HG03442 (cell line): ENCODE measurements around the gene TEAD1.
"Not testable (repeated sequence)": the region's sequence is repeated elsewhere in the genome, so short reads cannot be mapped to it uniquely, and the experiment has no call there.

Source experiments
- ATAC-seq: cut with Tn5 transposase; IDR thresholded peaks from one replicate; pipeline ENCODE4 v1.9.1; 2021; ENCODE audit warnings: mild to moderate bottlenecking, moderate library complexity; ENCODE audit not compliant: unreplicated experiment

Gene TEAD1

GRCh38 chr11:12758117-12758516 is 83.9 kb downstream of the TEAD1 start:
- ATAC-seq, result not testable (repeated sequence)

GRCh38 chr11:12761029-12761428 is 86.8 kb downstream of the TEAD1 start:
- no peak for ATAC-seq

- ATAC-seq, result no peak
Observed at GRCh38 chr11:12762278-12762677, 88.1 kb downstream of the TEAD1 start.

GRCh38 chr11:12762696-12763324 is 88.6 kb downstream of the TEAD1 start:
- ATAC-seq, result no peak

- ATAC-seq, result no peak
Observed at GRCh38 chr11:12764187-12764914, 90.1 kb downstream of the TEAD1 start.

- ATAC-seq, result no peak
Observed at GRCh38 chr11:12765428-12765827, 91.2 kb downstream of the TEAD1 start.

GRCh38 chr11:12767027-12767426 is 92.8 kb downstream of the TEAD1 start:
- no peak for ATAC-seq

- no peak for ATAC-seq
Observed at GRCh38 chr11:12767577-12767976, 93.4 kb downstream of the TEAD1 start.

GRCh38 chr11:12768726-12769673 is 94.8 kb downstream of the TEAD1 start:
- ATAC-seq, result peak; percentile 84

GRCh38 chr11:12769834-12770345 is 95.7 kb downstream of the TEAD1 start:
- ATAC-seq, result no peak

GRCh38 chr11:12770435-12770834 is 96.2 kb downstream of the TEAD1 start:
- no peak for ATAC-seq

GRCh38 chr11:12770966-12771597 is 96.9 kb downstream of the TEAD1 start:
- ATAC-seq, result no peak

- no peak for ATAC-seq
Observed at GRCh38 chr11:12771875-12772274, 97.7 kb downstream of the TEAD1 start.

GRCh38 chr11:12772324-12772723 is 98.1 kb downstream of the TEAD1 start:
- no peak for ATAC-seq

GRCh38 chr11:12773591-12773990 is 99.4 kb downstream of the TEAD1 start:
- no peak for ATAC-seq

GRCh38 chr11:12775955-12776354 is 101.7 kb downstream of the TEAD1 start:
- ATAC-seq, result no peak

GRCh38 chr11:12777208-12777874 is 103.1 kb downstream of the TEAD1 start:
- no peak for ATAC-seq

GRCh38 chr11:12778240-12778905 is 104.2 kb downstream of the TEAD1 start:
- ATAC-seq, result no peak

- no peak for ATAC-seq
Observed at GRCh38 chr11:12783765-12784164, 109.5 kb downstream of the TEAD1 start.

GRCh38 chr11:12784445-12784844 is 110.2 kb downstream of the TEAD1 start:
- ATAC-seq, result no peak
